H9 (cell line): ENCODE results near the gene MAJIN. TPM values are rescaled to one million over a fixed set of nuclear protein-coding genes. Genes with fewer than 3 reads are reported as not detected.

ENCODE experiments used
- DNase-seq: peaks from one replicate; pipeline ENCODE4 v3.0.0-alpha.2; 2017
- H2AFZ ChIP-seq: one replicate; pipeline ENCODE4 v1.6.1; 2013; ENCODE audit warnings: mild to moderate bottlenecking, low read length, control low read depth, moderate library complexity
- H2AK5ac ChIP-seq: 2 replicates; pipeline ENCODE4 v1.6.1; 2013; ENCODE audit warnings: low read length, control low read depth, mixed read lengths; ENCODE audit not compliant: insufficient read length
- H2BK120ac ChIP-seq: one replicate; pipeline ENCODE4 v1.6.1; 2013; ENCODE audit warnings: low read depth, mild to moderate bottlenecking, low read length, control low read depth, inconsistent platforms; ENCODE audit not compliant: poor library complexity, severe bottlenecking
- H2BK12ac ChIP-seq: 2 replicates; pipeline ENCODE4 v1.6.1; 2013; ENCODE audit warnings: low read length, control low read depth, mixed read lengths, low read depth; ENCODE audit not compliant: insufficient read length
- H2BK15ac ChIP-seq: 2 replicates; pipeline ENCODE4 v1.6.1; 2013; ENCODE audit warnings: low read depth, low read length, control low read depth
- H2BK20ac ChIP-seq: one replicate; pipeline ENCODE4 v1.6.1; 2013; ENCODE audit warnings: low read depth, mild to moderate bottlenecking, low read length, control low read depth, inconsistent platforms; ENCODE audit not compliant: poor library complexity, severe bottlenecking
- H2BK5ac ChIP-seq: 2 replicates; pipeline ENCODE4 v1.6.1; 2013; ENCODE audit warnings: low read length, control low read depth, mixed read lengths; ENCODE audit not compliant: insufficient read length
- H3K14ac ChIP-seq: 2 replicates; pipeline ENCODE4 v1.6.1; 2013; ENCODE audit warnings: low read length, control low read depth; ENCODE audit not compliant: insufficient read depth
- H3K18ac ChIP-seq: 2 replicates; pipeline ENCODE4 v1.6.1; 2013; ENCODE audit warnings: low read depth, mild to moderate bottlenecking, mixed read lengths, low read length, control low read depth; ENCODE audit not compliant: insufficient read length
- H3K23ac ChIP-seq: 2 replicates; pipeline ENCODE4 v1.6.1; 2013; ENCODE audit warnings: low read length, control low read depth, mixed read lengths, low read depth; ENCODE audit not compliant: insufficient read length
- H3K23me2 ChIP-seq: 2 replicates; pipeline ENCODE4 v1.6.1; 2013; ENCODE audit warnings: low read depth, mild to moderate bottlenecking, mixed read lengths, low read length, control low read depth; ENCODE audit not compliant: insufficient read length, poor library complexity, severe bottlenecking
- H3K27ac ChIP-seq: 2 replicates; pipeline ENCODE4 v1.5.1; 2013; ENCODE audit warnings: low read length, control low read depth, mixed read lengths, low read depth; ENCODE audit not compliant: insufficient read length
- H3K27me3 ChIP-seq: 2 replicates; pipeline ENCODE4 v1.6.1; 2013; ENCODE audit warnings: low read length, control low read depth, inconsistent platforms; ENCODE audit not compliant: insufficient read depth
- H3K4ac ChIP-seq: 2 replicates; pipeline ENCODE4 v1.6.1; 2013; ENCODE audit warnings: low read depth, mild to moderate bottlenecking, control low read depth, inconsistent platforms, low read length, moderate library complexity
- H3K4me1 ChIP-seq: 2 replicates; pipeline ENCODE4 v1.6.1; 2013; ENCODE audit warnings: low read length, control low read depth, inconsistent platforms; ENCODE audit not compliant: insufficient read depth
- H3K4me2 ChIP-seq: 2 replicates; pipeline ENCODE4 v1.6.1; 2013; ENCODE audit warnings: low read length, control low read depth, mixed read lengths; ENCODE audit not compliant: insufficient read length, insufficient read depth
- H3K56ac ChIP-seq: 2 replicates; pipeline ENCODE4 v1.6.1; 2013; ENCODE audit warnings: low read depth, mild to moderate bottlenecking, mixed read lengths, low read length, control low read depth; ENCODE audit not compliant: insufficient read length
- H3K79me1 ChIP-seq: 2 replicates; pipeline ENCODE4 v1.6.1; 2013; ENCODE audit warnings: low read depth, mild to moderate bottlenecking, moderate library complexity, low read length, control low read depth, inconsistent platforms; ENCODE audit not compliant: insufficient read depth, poor library complexity, severe bottlenecking
- H3K79me2 ChIP-seq: 2 replicates; pipeline ENCODE4 v1.6.1; 2013; ENCODE audit warnings: low read length, control low read depth, inconsistent platforms; ENCODE audit not compliant: insufficient read depth
- H3K9ac ChIP-seq: 2 replicates; pipeline ENCODE4 v1.6.1; 2013; ENCODE audit warnings: low read length, control low read depth, mixed read lengths; ENCODE audit not compliant: insufficient read length; ENCODE audit errors: extremely low read depth
- H3K9me3 ChIP-seq: one replicate; pipeline ENCODE4 v1.6.1; 2013; ENCODE audit warnings: low read depth, low read length, inconsistent platforms; ENCODE audit not compliant: control insufficient read depth
- H3T11ph ChIP-seq: one replicate; pipeline ENCODE4 v1.6.1; 2013; ENCODE audit warnings: mild to moderate bottlenecking, low read length, control low read depth, inconsistent platforms
- H4K20me1 ChIP-seq: one replicate; pipeline ENCODE4 v1.6.1; 2013; ENCODE audit not compliant: control insufficient read depth, insufficient read length, insufficient read depth
- H4K5ac ChIP-seq: 2 replicates; pipeline ENCODE4 v1.6.1; 2013; ENCODE audit warnings: low read depth, mild to moderate bottlenecking, mixed read lengths, low read length, control low read depth; ENCODE audit not compliant: insufficient read length
- H4K8ac ChIP-seq: replicated peaks from 2 replicates; pipeline ENCODE4 v1.6.1; 2013; ENCODE audit warnings: low read length, control low read depth, mixed read lengths, low read depth; ENCODE audit not compliant: insufficient read length
- H4K91ac ChIP-seq: 2 replicates; pipeline ENCODE4 v1.6.1; 2013; ENCODE audit warnings: low read depth, mild to moderate bottlenecking, moderate library complexity, mixed read lengths, low read length, control low read depth; ENCODE audit not compliant: insufficient read length
- H3K27ac Mint-ChIP-seq, 3 experiments: 2 replicates in 2 of 3; 3 replicates in 1 of 3; pipeline ENCODE4 v1.8.0; 2020 to 2021; ENCODE audit warnings: mixed read lengths in 3 of 3, mild to moderate bottlenecking in 1 of 3, moderate library complexity in 1 of 3
- H3K27me3 Mint-ChIP-seq: 2 replicates; pipeline ENCODE4 v1.8.0; 2021; ENCODE audit warnings: low read depth, mild to moderate bottlenecking, moderate library complexity, mixed read lengths
- H3K36me3 Mint-ChIP-seq, 3 experiments: 2 replicates in 2 of 3; 3 replicates in 1 of 3; pipeline ENCODE4 v1.8.0; 2020 to 2021; ENCODE audit warnings: low read depth in 3 of 3, mixed read lengths in 3 of 3; ENCODE audit not compliant: insufficient read depth in 1 of 3
- H3K4me1 Mint-ChIP-seq, 2 experiments: 2 replicates each; pipeline ENCODE4 v1.8.0; 2020; ENCODE audit warnings: mixed read lengths in 2 of 2
- H3K4me3 Mint-ChIP-seq, 2 experiments: 2 replicates in 1 of 2; 3 replicates in 1 of 2; pipeline ENCODE4 v1.8.0; 2020 to 2021; ENCODE audit warnings: mild to moderate bottlenecking in 2 of 2, mixed read lengths in 2 of 2, moderate library complexity in 1 of 2
- H3K9me3 Mint-ChIP-seq, 2 experiments: 2 replicates in 1 of 2; 3 replicates in 1 of 2; pipeline ENCODE4 v1.8.0; 2020; ENCODE audit warnings: mild to moderate bottlenecking in 2 of 2, mixed read lengths in 2 of 2, moderate library complexity in 1 of 2
- CTCF ChIP-seq: fragments of 200-600 bp; sonication (generic); conservative IDR thresholded peaks from 3 replicates; pipeline ENCODE4 v1.8.0; 2021; ENCODE audit warnings: antibody characterized with exemption, mild to moderate bottlenecking
- WGBS: extraction: QIAGEN DNeasy Blood & Tissue Kit; methylation state at CpG from one replicate; pipeline ENCODE4 v1.1.7; 2013; ENCODE audit warnings: missing lambda C conversion rate, low lambda C conversion rate, mixed read lengths; ENCODE audit not compliant: insufficient read length; ENCODE audit errors: extremely low coverage; 5-methylcytosine and 5-hydroxymethylcytosine counted together
- total RNA-seq: library from RNA; stranded (reverse); gene quantifications from 2 replicates; pipeline ENCODE4 v1.2.1, GENCODE V29; 2021

The MAJIN gene
- total RNA-seq, 1 experiment from 2014 or later, result not detected

- Histone ChIP-seq H2AFZ (no peak overlapping the region), H2BK120ac (no peak overlapping the region), H2BK15ac (no peak overlapping the region), H3K56ac (no peak overlapping the region), H3K4me1 (no peaks in the 10 kb centered on the region), H2BK12ac (no peak overlapping the region), H4K20me1 (no peaks in the 10 kb centered on the region), H4K5ac (no peak overlapping the region), H4K8ac (no peak overlapping the region), H3K9ac (no peak overlapping the region), H3K14ac (no peak overlapping the region), H2AK5ac (no peak overlapping the region), H3T11ph (no peak overlapping the region), H3K79me2 (no peaks in the 10 kb centered on the region), H3K9me3 (no peaks in the 10 kb centered on the region), H3K23ac (no peak overlapping the region), H2BK20ac (no peak overlapping the region), H3K4me2 (no peak overlapping the region), H2BK5ac (no peak overlapping the region), H3K27me3 (no peaks in the 10 kb centered on the region), H3K4ac (no peak overlapping the region), H3K23me2 (no peaks in the 10 kb centered on the region), H4K91ac (no peak overlapping the region), H3K79me1 (no peaks in the 10 kb centered on the region), H3K18ac (no peak overlapping the region), H3K27ac (no peak overlapping the region)
- no CpG with 5 or more reads among the region's 4 CpGs for WGBS
- peaks cover 5% of the 10 kb centered on the region for H3K27me3 Mint-ChIP-seq
- DNase-seq, result no peak
- no peak overlapping the region for H3K4me3 Mint-ChIP-seq
- no peaks in the 10 kb centered on the region for H3K36me3 Mint-ChIP-seq
- H3K9me3 Mint-ChIP-seq, result no peaks in the 10 kb centered on the region
- H3K4me1 Mint-ChIP-seq, result no peaks in the 10 kb centered on the region
- H3K27ac Mint-ChIP-seq, result no peak overlapping the region
- TF ChIP-seq CTCF, result no peak
These were observed 20.4 kb downstream of the MAJIN start for GRCh38 chr11:64951529-64951928.
